IMR-90 (cell line): ENCODE data around the gene MEGF10.

Experiments
- BHLHE40 ChIP-seq: fragments of 150-350 bp; IDR thresholded peaks from 2 replicates; pipeline ENCODE4 v1.6.1; 2016; ENCODE audit warnings: mild to moderate bottlenecking, low read depth, low read length
- CEBPB ChIP-seq: IDR thresholded peaks from 2 replicates; pipeline ENCODE4 v1.6.1; 2012; ENCODE audit warnings: low read depth, low read length, improper control_type of control experiment
- MAFK ChIP-seq: IDR thresholded peaks from 2 replicates; pipeline ENCODE4 v1.6.1; 2012; ENCODE audit warnings: low read depth, low read length, improper control_type of control experiment
- MAZ ChIP-seq: IDR thresholded peaks from 2 replicates; pipeline ENCODE4 v1.6.1; 2012; ENCODE audit warnings: low read depth, mild to moderate bottlenecking, low read length, improper control_type of control experiment, moderate library complexity, borderline replicate concordance
- POLR2A ChIP-seq: IDR thresholded peaks from 2 replicates; pipeline ENCODE4 v1.6.1; 2012; ENCODE audit warnings: mild to moderate bottlenecking, low read depth, low read length
- RFX5 ChIP-seq: IDR thresholded peaks from 2 replicates; pipeline ENCODE4 v1.8.0; 2012; ENCODE audit warnings: low read depth, mild to moderate bottlenecking, low read length, moderate library complexity
- SMC3 ChIP-seq: fragments of 150-350 bp; IDR thresholded peaks from 2 replicates; pipeline ENCODE4 v1.6.1; 2016; ENCODE audit warnings: low read depth, mild to moderate bottlenecking, antibody characterized with exemption, low read length, moderate library complexity
- TF ChIP-seq, protein P1 (sequence below): conservative IDR thresholded peaks from 2 replicates; pipeline ENCODE4 v1.5.1; 2012; ENCODE audit warnings: mild to moderate bottlenecking, low read depth, low read length, improper control_type of control experiment

- TF ChIP-seq POLR2A (no peak), MAFK (no peak), MAZ (no peak), BHLHE40 (no peak), CEBPB (no peak), SMC3 (no peak), RFX5 (no peak)
- TF ChIP-seq, protein P1, sequence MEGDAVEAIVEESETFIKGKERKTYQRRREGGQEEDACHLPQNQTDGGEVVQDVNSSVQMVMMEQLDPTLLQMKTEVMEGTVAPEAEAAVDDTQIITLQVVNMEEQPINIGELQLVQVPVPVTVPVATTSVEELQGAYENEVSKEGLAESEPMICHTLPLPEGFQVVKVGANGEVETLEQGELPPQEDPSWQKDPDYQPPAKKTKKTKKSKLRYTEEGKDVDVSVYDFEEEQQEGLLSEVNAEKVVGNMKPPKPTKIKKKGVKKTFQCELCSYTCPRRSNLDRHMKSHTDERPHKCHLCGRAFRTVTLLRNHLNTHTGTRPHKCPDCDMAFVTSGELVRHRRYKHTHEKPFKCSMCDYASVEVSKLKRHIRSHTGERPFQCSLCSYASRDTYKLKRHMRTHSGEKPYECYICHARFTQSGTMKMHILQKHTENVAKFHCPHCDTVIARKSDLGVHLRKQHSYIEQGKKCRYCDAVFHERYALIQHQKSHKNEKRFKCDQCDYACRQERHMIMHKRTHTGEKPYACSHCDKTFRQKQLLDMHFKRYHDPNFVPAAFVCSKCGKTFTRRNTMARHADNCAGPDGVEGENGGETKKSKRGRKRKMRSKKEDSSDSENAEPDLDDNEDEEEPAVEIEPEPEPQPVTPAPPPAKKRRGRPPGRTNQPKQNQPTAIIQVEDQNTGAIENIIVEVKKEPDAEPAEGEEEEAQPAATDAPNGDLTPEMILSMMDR, result no peak
These were observed 4.9 kb downstream of the MEGF10 start for GRCh38 chr5:127295454-127295853.
